Measurements from ENCODE around the gene MEX3D. TPM values are rescaled to one million over a fixed set of nuclear protein-coding genes. Genes with fewer than 3 reads are reported as not detected.
A peak's percentile ranks its signal among the peaks of the same experiment; 100 is the strongest.

The MEX3D gene
- total RNA-seq, 1 donor from 2014 or later, result 25.3 TPM

DNA sequence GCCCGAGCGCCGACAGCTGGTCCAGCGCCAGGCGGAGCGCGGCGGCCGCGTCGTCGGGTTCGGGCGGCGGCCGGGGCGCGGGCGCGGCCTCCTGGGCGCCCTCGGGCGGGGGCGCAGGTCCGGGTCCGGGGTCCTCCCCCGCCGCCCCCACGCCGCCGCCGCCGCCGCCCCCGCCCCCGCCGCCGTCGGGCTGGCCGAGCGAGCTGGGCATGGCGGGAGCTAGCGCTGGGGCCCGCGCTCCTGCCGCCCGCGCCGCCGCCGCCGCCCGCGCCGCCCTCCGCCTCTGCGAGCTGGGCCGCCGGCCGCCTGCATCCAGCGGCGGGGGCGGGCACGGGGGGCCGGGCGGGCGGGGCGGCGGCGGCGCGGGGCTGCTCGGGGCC lies 287 bp downstream of the MEX3D start:
- Histone ChIP-seq H3K4me3 (no peak overlapping the region), H3K36me3 (no peaks in the 10 kb centered on the region), H3K27me3 (no peaks in the 10 kb centered on the region), H3K9me3 (no peaks in the 10 kb centered on the region), H3K4me1 (peaks cover 4% of the 10 kb centered on the region), H3K27ac (no peak overlapping the region)
- DNase-seq (no peak), ATAC-seq (no peak)
- TF ChIP-seq, protein P1, sequence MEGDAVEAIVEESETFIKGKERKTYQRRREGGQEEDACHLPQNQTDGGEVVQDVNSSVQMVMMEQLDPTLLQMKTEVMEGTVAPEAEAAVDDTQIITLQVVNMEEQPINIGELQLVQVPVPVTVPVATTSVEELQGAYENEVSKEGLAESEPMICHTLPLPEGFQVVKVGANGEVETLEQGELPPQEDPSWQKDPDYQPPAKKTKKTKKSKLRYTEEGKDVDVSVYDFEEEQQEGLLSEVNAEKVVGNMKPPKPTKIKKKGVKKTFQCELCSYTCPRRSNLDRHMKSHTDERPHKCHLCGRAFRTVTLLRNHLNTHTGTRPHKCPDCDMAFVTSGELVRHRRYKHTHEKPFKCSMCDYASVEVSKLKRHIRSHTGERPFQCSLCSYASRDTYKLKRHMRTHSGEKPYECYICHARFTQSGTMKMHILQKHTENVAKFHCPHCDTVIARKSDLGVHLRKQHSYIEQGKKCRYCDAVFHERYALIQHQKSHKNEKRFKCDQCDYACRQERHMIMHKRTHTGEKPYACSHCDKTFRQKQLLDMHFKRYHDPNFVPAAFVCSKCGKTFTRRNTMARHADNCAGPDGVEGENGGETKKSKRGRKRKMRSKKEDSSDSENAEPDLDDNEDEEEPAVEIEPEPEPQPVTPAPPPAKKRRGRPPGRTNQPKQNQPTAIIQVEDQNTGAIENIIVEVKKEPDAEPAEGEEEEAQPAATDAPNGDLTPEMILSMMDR (IDR thresholded peaks at IDR 0.05), result no peak
- intact Hi-C loops (cut with DNase I), result no loop called here

DNA sequence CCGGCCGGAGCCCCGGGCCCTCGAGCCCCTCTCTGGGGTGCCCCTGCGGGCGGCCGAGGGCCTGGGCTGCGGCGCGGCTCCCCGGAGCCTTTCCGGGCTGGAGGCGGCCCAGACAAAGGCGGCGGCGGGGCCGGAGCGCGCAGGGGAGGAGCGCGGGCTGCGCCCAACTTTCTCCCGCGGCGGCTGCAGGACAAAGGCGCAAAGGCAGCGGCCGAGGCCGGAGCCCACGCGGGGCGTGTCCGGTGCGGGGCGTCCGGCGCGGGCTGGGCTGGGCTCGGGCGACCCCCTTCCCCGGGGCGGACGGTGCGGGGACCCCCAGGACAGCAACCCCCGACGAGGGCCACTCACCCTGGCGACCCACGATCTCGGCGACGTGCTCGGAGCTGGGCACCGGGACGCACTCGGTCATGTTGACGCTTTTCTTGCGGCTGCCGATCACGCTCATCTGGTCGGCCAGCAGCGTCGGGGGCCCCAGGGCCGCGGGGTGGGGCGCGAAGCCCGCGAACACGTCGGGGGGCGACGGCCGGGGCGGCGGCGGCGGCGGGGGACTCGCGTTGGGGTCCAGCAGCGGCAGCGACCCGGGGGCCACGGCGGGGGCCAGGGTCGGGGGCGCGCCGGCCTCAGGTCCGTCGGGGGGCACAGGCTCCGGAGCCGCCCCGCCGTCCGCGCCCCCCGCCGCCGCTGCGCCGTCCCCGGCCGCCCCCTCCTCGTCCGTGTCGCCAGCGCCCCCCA lies 843 bp downstream of the MEX3D start:
- Histone ChIP-seq H3K9me3 (no peaks in the 10 kb centered on the region), H3K4me3 (peak overlapping the region; percentile 65), H3K4me1 (peaks cover 4% of the 10 kb centered on the region), H3K27me3 (no peaks in the 10 kb centered on the region), H3K27ac (peak overlapping the region; percentile 78), H3K36me3 (no peaks in the 10 kb centered on the region)
- DNase-seq, result peak; percentile 74
- TF ChIP-seq, protein P1 (IDR thresholded peaks at IDR 0.05), result no peak
- intact Hi-C loops (cut with DNase I), result no loop called here
- no peak for ATAC-seq

DNA sequence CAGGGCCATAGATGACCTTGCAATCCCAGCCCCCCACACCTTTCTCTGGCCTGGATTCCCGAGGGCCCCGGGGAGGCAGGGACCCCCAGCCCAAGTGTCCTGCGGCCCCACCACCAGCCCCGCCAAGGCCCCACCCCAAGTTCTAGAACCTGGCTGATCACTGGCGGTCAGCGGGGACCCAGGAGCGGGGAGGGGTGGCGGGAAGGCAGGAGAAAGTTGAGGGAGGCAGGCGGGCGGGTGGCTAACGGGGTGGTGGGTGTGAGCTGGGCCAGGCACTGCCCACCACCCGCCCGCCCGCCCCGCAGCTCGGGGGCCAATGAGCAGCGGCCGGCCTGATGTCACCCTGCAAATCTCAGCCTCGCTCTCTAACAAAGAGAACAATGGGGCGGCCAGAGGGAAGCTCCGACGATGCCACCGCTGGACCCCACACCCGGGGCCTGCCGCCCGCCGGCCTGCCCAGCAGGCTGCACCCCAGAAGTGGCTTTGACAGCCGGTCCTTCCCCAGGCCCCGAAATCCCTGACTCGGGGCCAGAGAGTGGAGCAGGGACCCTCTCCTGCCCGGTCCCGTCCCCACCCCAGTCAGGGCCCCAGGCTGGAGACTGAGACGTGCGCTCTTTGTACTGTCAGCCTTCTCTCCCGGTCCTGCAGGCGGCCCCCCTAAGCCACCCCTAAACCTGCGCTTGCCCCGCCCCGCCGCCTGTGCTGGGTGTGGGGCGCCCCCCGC lies 1.6 kb downstream of the MEX3D start:
- ATAC-seq, result peak; percentile 83
- H3K27me3 ChIP-seq, result no peaks in the 10 kb centered on the region
- H3K9me3 ChIP-seq, result no peaks in the 10 kb centered on the region
- peak overlapping the region; percentile 65 for H3K4me3 ChIP-seq
- peak; percentile 82 for DNase-seq
- no peaks in the 10 kb centered on the region for H3K36me3 ChIP-seq
- H3K4me1 ChIP-seq, result peaks cover 4% of the 10 kb centered on the region
- intact Hi-C loops (cut with DNase I), result no loop called here
- peak overlapping the region; percentile 78 for H3K27ac ChIP-seq
- TF ChIP-seq, protein P1 (IDR thresholded peaks at IDR 0.05), result no peak

DNA sequence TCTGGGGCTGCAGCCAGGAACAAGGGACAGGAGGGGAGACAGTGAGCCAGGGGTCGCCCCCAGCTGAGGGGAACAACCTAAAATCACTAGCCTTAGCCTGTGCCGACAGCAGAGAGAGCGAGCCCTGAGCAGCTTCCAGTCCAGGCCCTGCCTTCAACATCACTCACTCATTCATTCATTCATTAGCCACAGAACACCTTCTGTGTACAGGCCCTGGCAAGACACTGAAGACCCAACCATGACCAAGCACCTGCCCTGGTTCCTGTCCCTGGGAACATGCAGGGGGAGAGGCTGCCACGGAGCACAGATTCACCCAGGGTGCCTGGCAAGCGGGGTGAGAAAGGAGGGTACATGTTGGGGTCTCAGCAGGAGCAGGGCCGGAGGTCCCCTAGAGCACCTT lies 4.9 kb downstream of the MEX3D start:
- Histone ChIP-seq H3K27me3 (no peaks in the 10 kb centered on the region), H3K4me3 (no peak overlapping the region), H3K4me1 (no peaks in the 10 kb centered on the region), H3K27ac (no peak overlapping the region), H3K9me3 (no peaks in the 10 kb centered on the region), H3K36me3 (no peaks in the 10 kb centered on the region)
- TF ChIP-seq, protein P1 (IDR thresholded peaks at IDR 0.05), result no peak
- intact Hi-C loops (cut with DNase I), result no loop called here
- DNase-seq, result no peak
- ATAC-seq, result no peak

DNA sequence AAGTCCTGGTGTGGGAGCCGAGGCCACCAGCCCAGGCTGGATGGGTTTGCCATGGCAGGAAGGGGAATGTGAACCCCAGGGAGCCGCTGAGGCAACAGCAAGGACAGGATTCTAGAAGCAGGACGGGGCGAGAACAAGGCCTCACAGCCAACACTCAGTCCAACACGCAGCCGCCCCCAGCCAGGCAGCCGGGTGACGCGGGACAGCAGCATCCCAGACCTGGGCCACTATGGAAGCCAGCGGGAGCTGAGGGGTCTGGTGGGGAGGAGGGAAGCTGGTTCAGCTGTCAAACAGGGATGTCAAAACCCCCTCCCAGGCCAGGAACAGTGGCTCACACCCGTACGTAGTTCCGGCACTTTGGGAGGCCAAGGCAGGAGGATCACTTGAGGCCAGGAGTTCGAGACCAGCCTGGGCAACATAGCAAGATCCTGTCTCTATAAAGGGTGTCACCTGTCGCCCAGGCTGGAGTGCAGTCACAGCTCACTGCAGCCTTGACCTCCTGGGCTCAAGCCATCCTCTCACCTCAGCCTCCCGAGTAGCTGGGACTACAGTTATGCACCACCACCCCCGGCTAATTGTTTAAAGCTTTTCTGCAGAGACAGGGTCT lies 6.8 kb downstream of the MEX3D start:
- Histone ChIP-seq H3K9me3 (no peaks in the 10 kb centered on the region), H3K27ac (no peak overlapping the region), H3K4me1 (no peaks in the 10 kb centered on the region), H3K36me3 (no peaks in the 10 kb centered on the region), H3K27me3 (no peaks in the 10 kb centered on the region), H3K4me3 (no peak overlapping the region)
- intact Hi-C loops (cut with DNase I), result no loop called here
- no peak for DNase-seq
- ATAC-seq, result no peak
- TF ChIP-seq, protein P1 (IDR thresholded peaks at IDR 0.05), result no peak

Measured in upper lobe of right lung (tissue), 1 donor.